Pons (tissue), 1 donor: Measurements from ENCODE around the gene EXOSC2.
A peak's percentile ranks its signal among the peaks of the same experiment; 100 is the strongest.

Experiments used
- DNase-seq: peaks from one replicate; pipeline ENCODE4 v3.0.0-alpha.2; 2016; ENCODE audit warnings: low spot score

The EXOSC2 gene, protein sequence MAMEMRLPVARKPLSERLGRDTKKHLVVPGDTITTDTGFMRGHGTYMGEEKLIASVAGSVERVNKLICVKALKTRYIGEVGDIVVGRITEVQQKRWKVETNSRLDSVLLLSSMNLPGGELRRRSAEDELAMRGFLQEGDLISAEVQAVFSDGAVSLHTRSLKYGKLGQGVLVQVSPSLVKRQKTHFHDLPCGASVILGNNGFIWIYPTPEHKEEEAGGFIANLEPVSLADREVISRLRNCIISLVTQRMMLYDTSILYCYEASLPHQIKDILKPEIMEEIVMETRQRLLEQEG

DNA sequence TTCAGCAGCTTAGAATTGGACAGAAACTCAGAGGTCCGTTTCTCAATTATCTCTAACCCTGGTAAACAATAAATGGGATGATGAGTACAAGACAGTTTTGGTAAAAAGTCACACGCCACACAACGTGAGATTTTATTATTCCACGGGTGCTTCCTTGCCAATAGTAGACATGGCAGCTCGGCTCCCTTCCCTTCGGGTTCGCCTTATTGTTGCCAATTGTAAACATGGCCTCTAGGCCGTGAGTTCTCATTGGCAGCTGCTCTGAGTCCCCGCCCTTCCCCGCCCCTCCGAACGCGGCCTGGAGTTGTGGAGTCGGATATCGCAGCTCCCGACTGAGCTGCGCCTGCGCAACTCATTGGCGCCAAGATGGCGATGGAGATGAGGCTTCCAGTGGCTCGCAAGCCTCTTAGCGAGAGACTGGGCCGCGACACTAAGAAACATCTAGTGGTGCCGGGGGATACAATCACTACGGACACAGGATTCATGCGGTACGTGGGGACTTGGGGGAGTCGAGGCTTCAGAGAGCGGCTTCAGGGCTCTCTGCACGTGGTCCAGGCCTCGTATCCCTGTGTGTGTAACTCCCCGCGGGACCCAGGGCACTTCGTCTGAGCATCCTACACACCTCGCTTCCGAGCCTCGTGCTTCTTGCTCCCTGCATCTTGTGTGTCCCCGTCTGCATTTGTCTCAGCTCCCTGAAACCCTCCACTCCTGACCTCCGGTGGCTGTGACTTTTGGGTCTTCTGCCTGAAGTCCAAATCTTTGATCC, at the start of gene EXOSC2:
Gene EXOSC2, plus strand, starts transcription at position 355 of the 766 bp plus-strand sequence. Its CDS starts 12 bp downstream, at position 367.
- peak; percentile 99 for DNase-seq

DNA sequence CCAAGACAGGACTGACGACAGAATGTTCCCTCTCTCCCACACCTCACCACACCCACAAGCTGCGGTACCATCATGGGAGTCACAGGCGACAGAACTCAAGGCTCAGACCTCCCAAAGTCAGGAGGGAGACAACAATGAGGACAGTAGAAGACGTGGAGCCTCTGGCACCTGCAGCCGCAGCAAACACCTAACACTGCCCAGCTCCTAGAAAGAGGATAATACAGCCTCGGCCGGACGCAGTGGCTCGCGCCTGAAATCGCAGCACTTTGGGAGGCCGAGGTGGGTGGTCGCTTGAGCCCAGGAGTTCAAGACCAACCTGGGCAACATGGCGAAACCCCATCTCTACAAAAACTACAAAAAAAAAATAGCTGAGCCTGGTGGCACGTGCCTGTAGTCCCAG, 42.4 kb upstream of the EXOSC2 start:
- no peak for DNase-seq

DNA sequence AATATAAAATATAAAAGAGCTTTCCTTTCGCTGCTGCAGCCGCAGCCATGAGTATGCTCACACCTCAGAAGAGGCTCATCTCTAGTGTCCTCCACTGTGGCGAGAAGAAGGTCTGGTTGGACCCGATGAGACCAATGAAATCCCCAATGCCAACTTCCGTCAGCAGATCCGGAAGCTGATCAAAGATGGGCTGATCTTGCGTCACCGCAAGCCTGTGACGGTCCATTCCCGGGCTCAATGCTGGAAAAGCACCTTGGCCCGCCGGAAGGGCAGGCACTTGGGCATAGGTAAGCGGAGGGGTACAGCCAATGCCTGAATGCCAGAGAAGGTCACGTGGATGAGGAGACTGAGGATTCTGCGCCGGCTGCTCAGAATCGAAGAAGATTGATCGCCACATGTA, 41.8 kb upstream of the EXOSC2 start:
- DNase-seq = no peak

GRCh38 chr9:130654879-130655278, 38.7 kb upstream of the EXOSC2 start:
- no peak for DNase-seq

GRCh38 chr9:130658893-130659698, 34.5 kb upstream of the EXOSC2 start:
- DNase-seq = no peak

DNA sequence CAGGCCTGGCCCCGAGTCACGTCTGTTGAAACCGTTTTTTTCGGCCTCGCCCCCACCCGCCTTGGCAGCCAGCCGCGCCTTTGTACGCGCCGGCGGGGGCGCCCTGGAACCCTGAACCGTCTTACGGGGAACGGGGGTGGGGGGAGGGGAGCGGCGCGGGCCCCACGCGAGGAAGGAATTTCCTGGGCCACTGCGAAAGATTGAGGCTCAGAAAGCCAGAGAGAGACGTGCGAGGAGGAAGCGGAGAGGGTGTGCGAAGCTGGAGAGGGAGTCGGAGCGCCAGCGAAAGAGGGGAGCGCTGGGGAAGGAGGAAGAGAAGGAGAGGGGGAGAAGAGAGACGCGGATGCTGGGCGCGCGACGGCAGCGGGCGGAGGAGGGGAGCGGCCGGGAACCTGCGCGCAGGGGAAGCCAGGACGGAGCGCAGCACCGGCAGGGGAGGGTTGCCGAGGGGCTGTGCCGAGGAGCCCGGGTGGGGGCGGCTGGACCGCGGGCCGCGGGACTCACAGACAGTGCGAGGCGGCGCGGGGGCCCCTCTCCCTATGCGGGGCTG, 33.8 kb upstream of the EXOSC2 start:
- no peak for DNase-seq

GRCh38 chr9:130660326-130660682, 33.3 kb upstream of the EXOSC2 start:
- no peak for DNase-seq

- no peak for DNase-seq
Measured at GRCh38 chr9:130660683-130661450, 32.7 kb upstream of the EXOSC2 start.

DNA sequence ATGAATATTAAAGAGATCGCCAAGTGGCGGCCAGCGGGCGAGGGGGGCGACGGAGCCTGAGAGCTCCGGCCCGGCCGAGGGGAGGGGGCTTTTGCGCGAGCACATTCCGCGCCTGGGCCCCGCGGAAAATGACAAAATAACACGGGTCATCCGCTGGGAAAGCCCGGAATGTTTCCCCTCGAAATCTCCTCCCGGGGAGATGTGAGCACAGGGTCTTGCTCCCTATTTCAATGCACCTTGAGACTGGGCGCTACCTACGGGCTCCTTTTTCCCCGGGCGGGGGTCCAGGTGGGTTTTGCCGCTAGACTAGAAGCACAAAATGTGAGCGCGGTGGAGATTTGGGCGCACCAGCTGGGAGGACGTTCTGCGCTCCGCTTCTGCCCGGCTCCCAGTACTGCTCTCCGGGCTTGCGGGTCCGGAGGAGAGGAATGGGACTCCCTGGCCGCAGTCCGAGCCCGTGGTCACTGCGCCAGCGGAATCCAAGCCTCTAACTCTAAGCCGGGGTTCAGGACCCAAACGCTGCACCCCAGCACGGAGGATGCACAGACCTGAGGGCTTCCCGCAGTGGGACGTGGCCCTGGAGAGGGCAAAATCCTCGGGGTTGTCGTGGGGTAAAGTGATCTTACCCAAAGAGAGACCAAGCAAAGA, 32.0 kb upstream of the EXOSC2 start:
- no peak for DNase-seq

DNA sequence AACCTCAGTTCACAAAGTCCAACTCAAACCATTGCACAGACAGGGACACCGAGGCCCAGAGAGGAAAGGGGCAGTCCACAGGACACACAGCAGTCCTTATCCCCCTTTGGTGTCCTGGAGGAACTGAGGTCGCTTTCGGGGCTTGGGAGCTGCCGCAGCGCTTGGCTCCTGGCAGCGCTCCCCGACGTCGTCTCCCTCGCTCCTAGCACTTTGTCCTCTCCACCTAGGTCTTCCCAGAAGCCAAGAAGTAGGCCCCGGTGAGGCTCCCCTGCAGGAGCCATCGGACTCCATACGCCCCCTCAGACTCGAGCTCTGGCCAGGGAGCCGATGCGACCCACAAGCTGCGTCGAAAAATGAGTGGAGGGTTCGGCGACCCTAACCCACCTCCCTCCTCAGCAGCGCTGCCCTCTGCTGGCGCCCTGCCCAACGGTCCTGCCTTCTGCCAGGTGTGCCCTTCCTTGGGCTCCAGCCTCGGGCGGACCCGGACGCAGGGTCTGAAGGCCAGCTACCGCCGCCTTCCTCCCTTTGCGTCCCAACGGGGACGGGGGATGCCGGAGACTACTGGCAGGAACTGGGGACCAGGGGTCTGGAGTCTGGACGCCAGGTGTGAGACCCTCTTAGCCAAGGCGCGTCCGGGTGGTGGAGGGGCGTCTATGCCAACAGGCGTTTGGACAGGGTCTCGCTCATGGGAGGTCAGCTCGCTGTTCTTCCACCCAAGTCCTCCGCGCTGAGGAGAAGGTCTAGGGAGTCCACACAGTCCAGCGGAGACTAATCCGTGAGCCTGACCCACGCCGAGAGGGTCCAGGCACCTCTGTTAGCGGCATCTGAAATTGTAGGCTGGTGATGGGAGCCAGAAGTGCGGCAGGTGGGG, 31.2 kb upstream of the EXOSC2 start:
- DNase-seq = no peak

- no peak for DNase-seq
Measured at GRCh38 chr9:130662970-130663257, 30.7 kb upstream of the EXOSC2 start.

- no peak for DNase-seq
Measured at GRCh38 chr9:130663258-130663976, 30.2 kb upstream of the EXOSC2 start.

DNA sequence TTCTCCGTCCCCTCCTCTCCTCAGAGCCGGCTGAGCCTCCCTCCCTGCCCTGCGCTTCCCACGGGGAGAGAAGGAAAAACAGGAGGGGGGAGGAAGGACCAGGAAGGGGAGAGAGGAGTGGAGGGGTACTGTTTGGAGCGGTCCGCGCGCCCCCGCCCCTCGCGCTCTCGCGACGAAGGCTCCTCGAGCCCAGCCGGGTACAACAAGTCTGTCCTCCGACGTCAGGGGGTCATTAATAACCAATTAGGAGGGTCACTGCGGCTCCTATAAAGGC, 29.7 kb upstream of the EXOSC2 start:
- DNase-seq = no peak

- no peak for DNase-seq
Measured at GRCh38 chr9:130664251-130665028, 29.1 kb upstream of the EXOSC2 start, which contains the start of gene PRDM12. Gene PRDM12, plus strand, starts transcription at chr9:130664594. Its CDS starts 60 bp downstream, at chr9:130664654.

DNA sequence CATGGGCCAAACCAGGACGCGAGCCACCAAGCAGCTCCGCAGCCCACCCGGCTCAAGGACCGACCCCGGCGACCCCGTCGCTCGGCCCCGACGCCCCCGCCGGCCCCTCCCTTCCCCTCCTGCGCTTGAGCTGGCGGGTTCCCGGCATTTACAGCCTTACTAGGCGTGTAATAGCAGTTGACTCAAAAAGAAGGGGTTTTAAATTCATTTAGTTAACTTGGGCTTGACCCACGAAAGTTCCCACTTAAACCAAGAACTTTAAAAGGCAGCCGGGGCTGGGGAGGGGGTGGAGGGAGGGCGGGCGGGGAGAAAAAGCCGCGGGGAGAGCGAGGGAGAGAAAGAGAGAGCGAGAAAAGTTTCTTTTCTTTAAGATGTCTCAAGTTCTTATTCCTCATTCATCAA, 28.6 kb upstream of the EXOSC2 start:
- no peak for DNase-seq

DNA sequence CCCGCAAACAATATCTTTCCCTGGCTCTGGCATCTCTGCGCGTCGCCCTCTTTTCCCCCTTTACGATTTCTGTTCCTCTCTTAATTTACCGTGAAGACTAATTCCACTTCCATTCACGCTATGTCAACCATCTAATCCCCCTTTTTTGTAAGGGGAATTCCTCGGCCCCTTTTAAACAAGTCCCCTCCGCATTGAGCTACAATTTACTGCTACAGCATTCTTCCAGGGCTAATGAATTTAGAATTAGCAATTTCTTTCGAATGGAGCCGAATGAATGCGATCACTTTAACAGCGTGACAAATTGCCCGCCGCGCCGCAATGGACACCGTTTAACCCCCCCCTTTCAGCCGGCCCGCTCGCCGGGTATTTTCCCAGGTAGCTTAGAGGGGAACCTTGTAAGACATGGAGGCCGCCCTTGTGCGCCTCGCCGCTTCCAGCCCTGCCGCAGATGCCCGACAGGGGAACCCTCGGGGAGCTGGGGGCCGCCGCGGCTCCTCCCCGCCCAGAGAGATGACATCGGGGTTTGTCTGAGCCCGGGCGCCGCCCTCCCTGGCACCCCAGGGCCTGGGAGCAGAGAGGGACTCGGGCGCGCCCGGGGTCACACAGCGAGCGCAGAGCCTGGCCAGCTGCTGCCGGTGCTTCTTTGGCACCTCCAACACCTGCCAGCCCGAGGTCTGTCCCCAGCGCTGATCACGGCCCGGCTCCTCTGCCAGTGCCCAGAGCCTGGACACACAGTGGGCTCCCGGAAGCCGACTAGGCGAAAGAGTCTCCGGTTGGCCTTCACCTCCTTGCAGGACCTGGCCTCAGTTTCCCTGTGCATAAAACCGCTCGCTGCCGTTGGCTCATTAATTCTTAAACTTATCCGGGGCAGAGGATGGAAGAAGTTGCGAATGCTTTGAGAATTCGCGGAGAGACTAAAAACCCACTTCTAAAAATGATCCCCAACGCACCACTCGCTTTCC, 27.9 kb upstream of the EXOSC2 start:
- DNase-seq = no peak

DNA sequence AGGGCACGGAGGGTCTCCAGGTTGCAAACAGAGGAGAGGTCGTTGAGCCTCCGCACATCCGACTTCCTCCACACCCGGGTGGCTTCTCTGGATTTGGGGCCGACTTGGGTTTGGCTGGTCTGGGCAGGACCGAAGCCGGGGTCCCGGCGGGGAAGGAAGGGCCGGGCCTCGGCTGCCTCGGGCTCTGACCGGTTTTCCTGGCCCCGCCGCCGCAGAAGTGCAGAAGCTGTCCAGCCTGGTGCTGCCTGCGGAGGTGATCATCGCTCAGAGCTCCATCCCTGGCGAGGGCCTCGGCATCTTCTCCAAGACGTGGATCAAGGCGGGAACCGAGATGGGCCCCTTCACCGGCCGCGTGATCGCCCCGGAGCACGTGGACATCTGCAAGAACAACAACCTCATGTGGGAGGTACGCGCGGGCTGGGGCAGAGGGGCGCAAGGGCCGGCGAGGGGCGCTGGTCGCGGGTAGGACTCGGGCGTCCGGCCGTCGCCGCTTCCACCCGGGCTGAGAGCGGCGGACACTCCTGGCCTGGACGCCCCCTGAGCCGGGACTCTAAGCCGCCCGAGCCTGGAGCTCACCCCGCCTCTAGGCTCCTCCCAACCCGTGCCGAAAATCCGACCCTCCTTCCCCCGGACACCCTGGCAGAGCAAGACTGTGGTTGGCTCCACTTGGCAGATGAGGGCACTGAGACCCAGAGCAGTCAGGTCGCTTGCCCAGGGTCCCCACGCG, 27.0 kb upstream of the EXOSC2 start:
- DNase-seq = no peak
